ENCODE results near the gene RRAGC. TPM values are rescaled to one million over a fixed set of nuclear protein-coding genes. Genes with fewer than 3 reads are reported as not detected.

RRAGC gene
- total RNA-seq, 3 donors from 2014 or later: 19.2 to 34.9 (median 19.7) TPM

- Histone ChIP-seq H3K4me1 (peaks cover 0 to 6% of the 10 kb centered on the region in 2 donors), H3K36me3 (no peaks in the 10 kb centered on the region), H3K4me3 (peak overlapping the region in 2 of 3 donors; percentile 35 to 60), H3K27ac (no peak overlapping the region), H3K9me3 (no peaks in the 10 kb centered on the region), H3K27me3 (peaks cover 0 to 32% of the 10 kb centered on the region in 2 donors)
- intact Hi-C loops (cut with DNase I; ENCODE audit: low total_unique reads): no loop called here
- TF ChIP-seq POLR2A (IDR thresholded peaks at IDR 0.05) (no peak), POLR2AphosphoS5 (IDR thresholded peaks at IDR 0.05) (no peak), CTCF (IDR thresholded peaks at IDR 0.05) (no peak)
- DNase-seq (ENCODE audit: low spot score in 2 of 2): no peak
These were observed 42.1 kb downstream of the RRAGC start for GRCh38 chr1:38817267-38818174.

- H3K27me3 ChIP-seq: peaks cover 0 to 32% of the 10 kb centered on the region in 2 donors
- no peak overlapping the region for H3K4me3 ChIP-seq
- no peaks in the 10 kb centered on the region for H3K36me3 ChIP-seq
- intact Hi-C loops (cut with DNase I; ENCODE audit: low total_unique reads): no loop called here
- peaks cover 0 to 6% of the 10 kb centered on the region in 2 donors for H3K4me1 ChIP-seq
- no peak for DNase-seq (ENCODE audit: low spot score in 2 of 2)
- TF ChIP-seq POLR2AphosphoS5 (IDR thresholded peaks at IDR 0.05): no peak
- TF ChIP-seq CTCF (IDR thresholded peaks at IDR 0.05): no peak
- TF ChIP-seq POLR2A (IDR thresholded peaks at IDR 0.05): no peak
- no peak overlapping the region for H3K27ac ChIP-seq
- no peaks in the 10 kb centered on the region for H3K9me3 ChIP-seq
These were observed 43.5 kb downstream of the RRAGC start for GRCh38 chr1:38815903-38816627.

GRCh38 chr1:38814984-38815464 lies 44.5 kb downstream of the RRAGC start:
- H3K36me3 ChIP-seq: no peaks in the 10 kb centered on the region
- intact Hi-C loops (cut with DNase I; ENCODE audit: low total_unique reads): no loop called here
- H3K4me1 ChIP-seq: peaks cover 0 to 6% of the 10 kb centered on the region in 2 donors
- TF ChIP-seq CTCF (IDR thresholded peaks at IDR 0.05): no peak
- TF ChIP-seq POLR2AphosphoS5 (IDR thresholded peaks at IDR 0.05): no peak
- TF ChIP-seq POLR2A (IDR thresholded peaks at IDR 0.05): no peak
- H3K9me3 ChIP-seq: no peaks in the 10 kb centered on the region
- no peak for DNase-seq (ENCODE audit: low spot score in 2 of 2)
- H3K27me3 ChIP-seq: peaks cover 0 to 32% of the 10 kb centered on the region in 2 donors
- no peak overlapping the region for H3K27ac ChIP-seq
- H3K4me3 ChIP-seq: no peak overlapping the region

GRCh38 chr1:38814444-38814983 lies 45.1 kb downstream of the RRAGC start:
- intact Hi-C loops (cut with DNase I; ENCODE audit: low total_unique reads): no loop called here
- H3K4me1 ChIP-seq: peaks cover 0 to 6% of the 10 kb centered on the region in 2 donors
- H3K9me3 ChIP-seq: no peaks in the 10 kb centered on the region
- no peak for DNase-seq (ENCODE audit: low spot score in 2 of 2)
- H3K27me3 ChIP-seq: peaks cover 0 to 32% of the 10 kb centered on the region in 2 donors
- TF ChIP-seq POLR2AphosphoS5 (IDR thresholded peaks at IDR 0.05): no peak
- TF ChIP-seq CTCF (IDR thresholded peaks at IDR 0.05): no peak
- no peak for TF ChIP-seq POLR2A (IDR thresholded peaks at IDR 0.05)
- peak overlapping the region in 1 of 2 donors; percentile 66 for H3K27ac ChIP-seq
- no peaks in the 10 kb centered on the region for H3K36me3 ChIP-seq
- no peak overlapping the region for H3K4me3 ChIP-seq
